IPS DF 19.7 (cell line): ENCODE data around the gene BRINP2.

Experiments
- DNase-seq: peaks from one replicate; pipeline ENCODE4 v3.0.0-alpha.2; 2013; ENCODE audit warnings: low read depth, low spot score

The BRINP2 gene

DNA sequence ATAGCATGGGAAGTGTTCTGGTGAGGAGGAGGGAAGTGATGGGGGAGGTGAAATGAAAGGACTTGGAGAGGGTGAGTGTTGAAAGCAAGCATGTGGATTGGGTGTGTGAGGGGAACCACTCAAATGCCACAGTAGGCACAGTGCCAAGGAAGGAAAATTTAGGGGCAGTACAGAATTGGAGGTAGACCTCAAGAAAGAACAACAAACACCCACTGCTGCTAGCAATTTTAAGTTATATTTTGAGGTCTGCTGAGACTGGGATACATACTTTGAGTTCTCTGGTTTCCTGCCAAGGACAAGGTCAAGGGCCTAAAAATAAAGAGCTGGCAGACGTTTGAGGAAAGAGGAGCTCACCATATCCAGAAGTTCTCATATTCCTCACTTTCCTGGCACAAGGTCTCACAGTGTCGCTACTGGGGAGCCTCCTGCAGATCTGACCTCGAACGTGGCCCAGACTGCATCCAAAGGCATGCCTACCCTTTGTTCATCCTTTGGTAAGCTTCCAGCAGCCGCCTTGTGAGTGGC is 104.0 kb downstream of the BRINP2 start:
- DNase-seq = no peak

DNA sequence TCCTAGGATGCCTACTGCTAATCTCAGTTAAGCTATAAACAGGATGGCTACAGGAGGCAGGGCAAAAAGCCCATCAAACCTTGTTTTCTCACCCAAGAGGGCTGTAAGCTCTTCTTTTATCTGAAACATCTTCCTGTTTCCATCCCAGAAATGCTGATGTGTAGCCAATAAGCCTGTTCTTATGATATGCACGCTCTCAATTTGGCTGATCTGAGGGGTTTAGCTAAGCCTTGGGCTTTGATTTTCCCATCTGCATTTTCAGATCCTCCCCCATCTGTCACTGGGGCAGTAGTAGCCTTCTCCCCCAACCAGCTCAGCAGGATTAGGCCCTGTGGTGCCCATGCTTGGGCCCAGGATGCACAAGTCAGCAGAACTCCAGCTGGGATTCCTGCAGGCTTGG is 105.0 kb downstream of the BRINP2 start:
- no peak for DNase-seq

DNA sequence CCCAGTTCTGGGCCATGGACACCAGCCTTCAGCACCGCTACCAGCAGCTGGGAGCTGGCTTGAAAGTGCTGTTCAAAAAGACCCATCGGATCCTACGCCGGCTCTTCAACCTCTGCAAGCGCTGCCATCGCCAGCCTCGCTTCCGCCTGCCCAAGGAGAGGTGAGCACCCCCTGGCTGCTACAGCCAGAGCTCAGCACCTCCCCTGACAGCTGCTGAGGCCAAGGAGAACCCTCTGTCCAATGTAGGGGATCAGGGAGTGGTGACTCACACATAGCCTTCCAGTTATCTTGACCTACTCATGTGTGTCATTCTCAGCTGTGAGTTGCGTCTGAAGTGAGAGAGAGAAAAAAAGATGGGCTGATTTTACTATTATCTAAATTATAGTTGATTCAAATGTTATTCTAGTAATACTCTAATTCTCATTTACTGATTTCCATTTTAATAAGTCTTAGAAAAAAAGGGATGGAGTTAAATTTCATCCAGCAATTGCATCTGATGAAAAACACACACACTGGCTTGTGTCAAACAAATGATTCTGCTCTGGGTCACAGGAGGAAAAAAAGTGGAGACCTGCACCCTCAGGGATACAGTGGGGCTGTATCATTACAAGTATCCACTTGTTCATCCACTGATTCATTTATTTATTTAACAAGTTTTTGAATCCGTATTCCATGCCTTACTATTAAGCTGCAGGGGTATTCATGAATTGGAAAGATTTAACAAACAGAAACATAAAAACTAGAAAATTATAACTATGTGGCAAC is 108.0 kb downstream of the BRINP2 start:
- no peak for DNase-seq

DNA sequence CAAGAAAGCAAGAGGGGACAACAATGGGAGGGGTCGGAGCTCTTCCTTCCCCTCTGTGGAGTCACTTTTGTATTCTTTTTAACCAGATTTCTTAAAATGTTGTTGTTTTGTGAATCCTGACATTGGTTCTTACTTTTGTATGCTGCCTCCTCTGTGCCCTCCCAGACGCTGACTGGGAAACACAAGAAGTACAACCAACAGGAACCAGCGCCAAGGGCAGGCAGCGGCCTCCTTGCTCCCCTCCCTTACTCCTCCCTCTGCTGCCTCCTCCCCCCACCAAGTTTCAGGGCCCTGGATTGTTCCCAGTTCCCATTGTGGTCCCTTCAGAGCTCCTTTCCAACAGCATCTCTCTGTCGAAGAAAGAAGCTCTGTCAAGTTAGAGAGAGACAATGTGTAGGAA is 111.1 kb downstream of the BRINP2 start:
- DNase-seq = no peak

DNA sequence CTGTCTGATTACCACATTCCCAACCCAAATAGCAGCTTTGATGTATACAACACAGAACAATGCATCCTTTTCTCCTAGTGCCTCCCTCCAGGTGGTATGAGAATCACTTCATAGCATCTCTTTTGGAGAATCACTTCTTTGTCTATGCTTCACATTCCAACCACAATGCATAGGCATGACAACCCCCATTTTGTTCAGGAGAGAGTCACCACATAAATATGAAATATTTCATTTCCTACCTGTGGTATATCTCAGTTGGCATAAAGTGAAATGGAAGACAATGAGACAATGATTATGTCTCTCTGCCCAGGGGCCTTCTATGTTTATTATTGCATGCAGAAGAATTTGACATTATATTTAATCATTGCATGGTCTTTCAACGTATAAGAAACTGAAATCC is 112.2 kb downstream of the BRINP2 start:
- no peak for DNase-seq

DNA sequence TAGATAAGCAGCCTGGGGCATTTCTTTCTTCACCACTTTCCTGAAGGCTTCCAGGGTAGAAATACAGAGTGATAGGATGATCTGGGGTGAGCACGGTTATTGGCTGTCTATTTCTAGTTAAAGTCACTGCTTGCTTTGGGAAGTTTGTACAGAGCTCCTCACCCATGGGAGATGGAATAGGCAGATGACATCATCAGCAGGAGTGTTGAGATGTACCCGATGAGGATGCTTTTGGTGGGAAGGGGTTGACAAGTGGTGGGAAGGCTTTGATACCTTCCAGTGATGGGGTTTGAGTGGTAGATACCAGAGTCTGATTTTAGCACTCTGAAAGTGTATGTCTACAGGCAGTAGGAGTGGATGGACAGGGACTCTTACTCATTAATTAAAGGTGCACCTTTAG is 112.6 kb downstream of the BRINP2 start:
- DNase-seq = no peak

DNA sequence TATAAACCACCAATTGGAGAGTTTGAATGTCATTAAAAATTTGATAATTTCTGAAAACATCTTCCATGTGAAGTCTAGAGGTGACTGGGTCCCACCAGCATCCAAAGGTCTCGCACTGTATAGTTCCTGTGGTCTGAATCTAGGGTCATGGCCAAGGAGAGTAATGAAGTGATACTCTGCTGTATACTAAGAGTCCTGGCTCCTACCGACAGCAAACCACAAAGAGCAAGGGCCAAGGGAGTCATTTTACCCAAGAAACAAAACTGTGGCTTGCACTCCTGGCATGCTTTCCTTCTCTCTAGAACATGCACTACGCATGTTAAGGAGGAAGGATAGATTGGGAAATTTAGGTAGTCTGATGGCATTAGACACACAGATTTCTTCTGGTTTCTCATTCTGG is 115.6 kb downstream of the BRINP2 start:
- no peak for DNase-seq

DNA sequence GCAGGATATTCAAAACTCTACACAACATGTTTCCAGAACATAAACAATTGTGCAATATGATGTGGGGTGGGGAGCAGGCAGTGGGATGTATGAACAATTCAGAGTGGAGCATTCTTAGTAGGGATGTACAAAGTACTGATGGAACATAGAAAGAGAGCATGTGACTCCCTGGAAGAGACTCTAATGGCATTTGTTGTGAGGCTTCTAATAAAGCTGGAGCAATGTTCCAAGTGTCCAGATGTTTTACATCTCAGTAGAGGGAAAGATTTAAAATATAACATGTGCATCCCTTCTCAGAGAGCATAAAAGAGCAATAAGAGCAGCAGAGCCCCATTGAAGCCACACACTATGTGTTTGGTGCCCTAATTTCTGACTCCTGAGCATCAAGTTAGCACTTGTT is 116.5 kb downstream of the BRINP2 start:
- DNase-seq = no peak

DNA sequence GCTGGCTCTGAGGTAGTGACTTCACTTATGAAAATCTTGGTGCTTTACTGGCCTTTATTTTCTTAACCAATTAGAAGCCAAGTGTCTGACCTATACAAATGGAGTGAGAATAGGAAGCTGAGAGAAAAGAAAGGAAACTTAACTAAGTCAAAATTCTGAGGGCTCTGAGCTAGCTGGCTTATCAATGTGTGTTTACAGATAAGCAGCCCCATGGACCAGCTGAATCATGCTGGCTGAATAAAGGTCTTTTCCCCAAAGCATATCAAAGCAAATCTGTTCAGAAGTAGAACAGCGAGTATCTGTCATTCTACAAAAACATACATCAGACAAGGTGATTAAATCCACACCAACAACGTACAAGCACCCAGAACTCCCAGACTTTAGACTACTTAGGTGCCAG is 117.2 kb downstream of the BRINP2 start:
- no peak for DNase-seq

DNA sequence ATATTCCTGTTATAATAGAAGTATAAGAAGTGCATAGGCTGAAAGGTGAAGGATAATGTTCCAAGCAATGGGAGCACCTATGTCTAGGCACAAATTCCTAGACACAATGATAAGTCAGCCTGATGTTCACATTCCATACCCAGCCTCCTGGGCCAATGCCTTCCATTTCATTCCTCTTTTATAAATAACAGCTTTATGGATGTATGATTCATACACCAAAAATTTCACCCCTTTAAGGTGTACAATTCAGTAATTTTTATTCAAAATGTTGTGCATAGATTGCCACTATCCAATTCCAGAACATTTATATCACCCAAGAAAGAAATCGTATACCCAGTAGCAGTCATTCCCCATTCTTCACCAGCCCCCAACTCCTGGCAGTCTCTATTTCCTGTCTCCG is 118.8 kb downstream of the BRINP2 start:
- DNase-seq = no peak

DNA sequence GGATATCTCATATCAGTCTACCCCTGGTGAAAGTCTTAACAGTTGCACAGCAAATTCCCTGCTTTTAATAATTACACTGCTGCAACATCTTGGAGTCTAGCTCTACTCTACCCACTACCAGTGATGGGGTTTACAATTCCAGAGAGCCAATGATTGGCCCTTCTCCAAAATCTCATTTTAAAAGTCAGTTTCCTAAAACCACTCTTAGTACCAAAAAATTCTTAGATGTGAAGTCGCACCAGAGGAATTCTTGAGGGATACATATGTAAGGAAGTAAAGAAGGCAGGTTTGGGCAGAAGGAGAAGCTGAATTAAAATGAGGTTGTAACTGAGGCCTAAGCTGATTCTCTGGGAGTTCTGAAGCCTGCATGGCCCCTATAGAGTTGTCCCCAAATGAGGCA is 129.7 kb downstream of the BRINP2 start:
- DNase-seq = no peak

DNA sequence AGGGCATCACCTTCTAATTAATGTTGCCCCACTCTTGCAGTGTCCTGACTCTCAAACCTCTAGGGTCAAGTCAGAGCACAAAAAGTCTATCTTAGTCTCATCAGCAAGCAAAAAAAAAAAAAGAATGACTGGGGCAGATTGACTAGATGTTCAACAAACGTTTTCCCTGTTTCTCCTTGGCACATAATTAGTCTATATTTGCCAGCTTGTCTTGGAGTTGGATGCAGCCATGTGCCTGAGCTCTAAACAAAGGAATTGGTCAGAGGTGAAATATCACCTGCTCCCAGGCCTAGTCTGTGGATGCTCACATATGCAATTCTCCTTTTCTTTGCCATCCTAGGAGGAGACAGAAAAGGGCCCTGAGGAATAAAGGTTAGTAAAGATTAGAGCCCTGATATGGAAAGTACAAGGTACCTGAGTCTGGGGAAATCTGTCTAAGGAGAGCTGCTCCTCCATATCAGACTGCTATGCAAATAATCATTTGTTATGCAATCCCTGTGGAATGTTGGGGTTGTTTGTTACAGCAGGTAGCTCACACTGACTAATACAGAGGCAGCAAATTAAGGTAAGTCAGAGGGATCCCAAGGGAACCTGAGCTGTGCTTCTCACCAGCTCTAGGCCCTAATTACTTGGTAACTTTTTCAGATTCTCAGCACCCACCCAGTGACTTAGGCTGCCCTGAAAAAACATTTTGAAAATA is 130.8 kb downstream of the BRINP2 start:
- no peak for DNase-seq

DNA sequence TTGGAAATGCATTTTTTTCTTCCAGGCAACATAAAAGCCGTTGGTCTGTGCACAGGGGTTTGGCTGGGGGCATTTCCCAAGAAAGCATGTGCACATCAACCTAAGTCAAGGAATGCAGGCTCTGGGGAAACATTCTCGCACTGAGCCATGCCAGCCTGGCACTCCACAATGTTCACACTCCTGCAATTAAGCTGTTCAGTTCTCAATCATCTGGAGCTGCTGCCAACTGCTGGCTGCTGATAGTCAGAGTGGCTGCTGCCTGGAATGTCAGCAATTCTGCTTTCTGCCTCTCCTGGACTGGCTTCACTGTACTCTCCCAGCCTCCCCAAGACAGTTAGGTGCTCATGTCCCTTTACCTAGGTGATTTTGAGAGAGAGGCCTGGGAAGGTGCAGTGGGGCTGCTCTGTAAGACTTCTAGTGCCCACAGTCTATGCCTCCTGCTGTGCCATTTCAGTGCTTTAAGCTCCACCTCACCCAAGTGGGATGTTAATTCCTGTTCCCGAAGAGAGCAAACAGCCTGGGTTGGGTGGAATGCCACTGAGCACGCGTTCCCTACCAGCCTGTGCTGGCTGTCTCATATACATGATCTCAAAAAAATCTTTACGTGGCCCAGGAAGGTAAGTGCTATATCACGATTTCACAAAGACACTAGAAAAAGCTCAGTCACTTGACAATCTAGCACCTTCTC is 131.7 kb downstream of the BRINP2 start:
- DNase-seq = no peak

DNA sequence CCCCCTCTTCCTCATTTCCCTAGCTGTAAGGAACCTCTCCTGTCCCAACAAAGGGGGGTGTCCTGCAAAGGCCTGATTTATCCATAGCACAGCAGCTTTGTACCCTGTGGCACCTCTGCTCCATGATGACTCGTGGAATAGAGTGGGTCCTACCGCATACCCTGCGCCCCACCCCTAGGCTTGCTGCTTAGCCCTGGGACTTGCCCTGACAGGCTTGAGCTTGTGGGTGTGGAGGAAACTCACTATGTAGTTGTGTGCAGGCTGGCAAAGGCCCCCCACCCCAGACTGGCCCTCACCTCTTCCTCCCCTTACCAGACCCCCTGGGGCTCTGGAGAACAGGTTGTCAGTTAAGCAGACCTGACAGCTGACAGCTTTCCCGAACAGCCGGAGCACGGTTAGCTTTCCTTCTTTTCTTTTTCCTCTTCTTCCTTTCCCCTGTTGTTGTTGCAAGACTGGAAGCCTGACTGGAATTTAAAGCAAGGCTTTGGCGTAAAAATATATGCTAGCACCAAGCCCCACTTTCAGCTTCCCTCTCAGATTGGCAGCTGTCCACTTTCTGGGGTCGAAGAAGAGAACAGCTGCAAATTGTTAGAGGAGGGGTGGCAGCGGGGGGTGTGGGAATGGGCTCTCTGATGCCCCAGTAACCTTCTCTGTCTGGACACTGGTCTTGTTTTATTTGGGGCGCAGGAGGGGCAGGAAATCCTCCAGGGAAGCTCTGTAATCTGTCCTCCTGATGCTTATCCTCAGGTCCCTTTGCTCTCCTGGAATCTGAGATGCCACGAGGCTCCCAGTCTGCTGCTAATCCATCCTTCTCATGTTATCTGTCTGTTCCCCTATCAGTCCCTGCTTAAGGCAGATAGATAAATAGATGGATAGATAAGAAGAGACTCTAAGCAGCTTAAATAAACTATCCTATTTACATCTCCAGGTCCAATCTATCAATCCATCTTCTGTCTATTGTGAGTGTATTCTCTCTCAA is 134.6 kb downstream of the BRINP2 start:
- no peak for DNase-seq

DNA sequence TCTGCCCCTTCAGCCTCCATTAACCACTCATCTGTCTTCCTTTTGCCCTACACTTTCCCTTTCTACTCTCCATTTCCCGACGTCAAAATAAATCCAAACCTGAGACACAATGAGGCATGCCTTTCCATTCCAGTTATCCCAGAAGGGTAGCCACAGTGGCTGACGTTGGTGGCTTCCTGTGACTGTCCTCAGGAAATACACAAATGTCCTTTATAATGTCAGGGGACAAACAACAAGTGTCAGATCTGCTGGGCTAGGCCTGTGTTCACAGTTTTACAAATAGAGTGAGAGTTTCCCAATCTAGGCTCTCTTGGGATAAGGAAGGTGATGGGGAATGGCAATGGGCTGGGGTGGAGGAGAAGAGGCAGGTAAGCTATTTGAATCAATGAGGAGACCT is 135.3 kb downstream of the BRINP2 start:
- DNase-seq = no peak

DNA sequence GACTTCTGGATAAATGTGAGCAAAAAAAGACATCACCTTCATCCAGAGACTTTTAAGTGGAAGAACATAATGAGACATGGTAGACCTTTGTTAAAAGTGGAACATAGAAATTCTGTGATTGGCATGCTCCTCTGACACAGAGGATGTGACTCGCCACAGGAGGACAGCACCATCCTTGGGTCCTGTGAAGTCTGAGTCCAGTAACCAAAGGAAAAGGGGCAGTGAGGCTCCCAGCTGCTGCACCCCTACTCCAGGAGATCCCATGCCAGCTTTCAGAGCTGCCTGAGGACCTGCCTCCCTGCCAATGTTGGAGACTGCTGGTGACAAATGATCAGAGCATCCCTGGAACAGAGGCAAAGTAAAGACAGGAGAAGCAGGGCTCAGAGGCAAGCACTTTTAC is 136.2 kb downstream of the BRINP2 start:
- no peak for DNase-seq

DNA sequence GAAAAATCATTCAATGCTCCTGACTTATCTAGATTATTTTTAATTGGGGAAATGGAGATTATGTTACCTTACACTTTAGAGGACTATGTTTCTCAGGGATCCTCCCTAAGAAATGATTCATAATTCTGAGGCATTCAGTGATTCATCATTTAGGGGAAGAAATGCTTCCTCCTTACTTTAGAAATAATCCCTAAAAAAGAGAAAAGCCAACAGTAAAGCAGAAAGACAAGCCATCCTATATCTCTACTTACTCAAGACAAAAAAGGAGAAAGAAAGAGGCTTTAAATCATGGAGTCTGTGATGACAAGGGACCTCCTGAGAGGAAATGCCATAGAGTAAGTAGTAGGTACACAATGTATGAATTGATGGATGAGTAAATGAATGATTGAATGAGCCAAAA is 137.0 kb downstream of the BRINP2 start:
- DNase-seq = no peak

DNA sequence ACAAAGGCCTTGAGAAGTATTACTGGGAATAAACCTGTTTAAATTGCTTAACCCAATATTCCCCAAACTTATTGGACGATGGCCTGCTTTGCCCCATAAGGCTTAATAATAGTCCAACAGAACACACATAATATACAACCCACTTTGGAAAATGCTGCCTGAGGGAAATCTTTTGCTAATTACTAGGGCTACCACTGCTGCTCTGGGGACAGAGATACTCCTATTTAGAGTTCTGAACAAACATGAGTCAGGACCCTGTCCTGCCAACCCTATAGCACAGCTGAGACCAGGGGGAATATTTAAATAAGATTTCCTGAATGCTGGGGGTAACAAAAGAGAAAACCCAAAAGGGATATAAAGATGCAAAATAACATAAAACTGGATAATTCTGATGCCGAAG is 139.1 kb downstream of the BRINP2 start:
- no peak for DNase-seq

DNA sequence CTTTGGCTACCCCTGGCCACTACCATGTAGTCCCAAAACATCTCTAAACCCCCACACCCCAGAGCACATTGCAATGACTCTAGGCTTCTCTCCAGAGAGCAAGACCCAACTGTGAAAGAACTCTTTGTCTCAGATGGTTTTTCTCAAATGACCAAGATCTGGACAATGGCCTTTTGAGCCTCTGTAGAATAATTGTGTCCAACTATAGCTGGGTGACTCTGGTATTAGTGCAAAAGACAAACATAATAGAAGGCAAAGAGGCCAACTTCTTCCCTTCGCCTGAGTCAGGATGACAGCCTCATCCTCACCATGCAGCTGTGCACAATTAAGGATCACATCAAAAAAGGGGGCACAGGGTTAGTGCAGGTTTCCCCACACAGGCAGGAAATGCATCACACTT is 139.6 kb downstream of the BRINP2 start:
- DNase-seq = no peak

DNA sequence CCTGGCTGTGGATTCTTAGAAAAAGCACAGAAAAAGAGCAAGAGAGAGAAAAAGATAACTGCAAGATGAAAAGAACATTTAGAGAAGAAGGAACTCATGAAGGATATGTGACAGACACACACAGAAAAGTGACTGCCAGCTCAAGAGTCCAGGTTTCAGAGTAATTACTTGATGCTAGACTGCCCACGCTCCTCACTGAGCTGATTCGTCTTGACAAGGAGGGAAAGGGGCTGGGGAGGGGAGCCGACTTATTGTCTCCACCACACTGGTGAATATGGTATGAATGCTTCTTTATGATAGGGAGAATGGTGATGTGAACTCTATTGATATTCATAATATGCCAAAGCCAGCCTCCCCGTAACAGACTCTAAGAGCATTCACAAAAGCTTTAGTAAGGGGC is 140.4 kb downstream of the BRINP2 start:
- no peak for DNase-seq

DNA sequence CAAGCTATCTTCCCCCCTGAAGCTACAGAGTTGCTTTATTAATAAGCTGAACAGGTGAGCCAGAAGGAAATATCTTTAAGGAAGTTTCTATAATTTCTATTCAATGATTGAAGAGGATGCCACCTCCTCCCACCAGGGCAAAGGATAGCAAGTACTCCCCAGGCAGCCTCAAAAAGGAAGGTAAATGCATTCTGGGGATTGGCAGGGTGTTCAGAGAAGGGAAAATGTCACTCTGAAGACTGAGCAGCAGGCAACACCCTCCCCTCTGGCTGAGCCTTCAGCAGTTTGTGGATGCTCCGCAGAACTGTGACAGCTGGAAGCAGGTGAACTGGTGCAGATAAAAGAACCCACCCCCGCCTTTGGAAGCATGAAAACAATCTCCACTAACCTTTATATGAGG is 140.8 kb downstream of the BRINP2 start:
- DNase-seq = no peak

DNA sequence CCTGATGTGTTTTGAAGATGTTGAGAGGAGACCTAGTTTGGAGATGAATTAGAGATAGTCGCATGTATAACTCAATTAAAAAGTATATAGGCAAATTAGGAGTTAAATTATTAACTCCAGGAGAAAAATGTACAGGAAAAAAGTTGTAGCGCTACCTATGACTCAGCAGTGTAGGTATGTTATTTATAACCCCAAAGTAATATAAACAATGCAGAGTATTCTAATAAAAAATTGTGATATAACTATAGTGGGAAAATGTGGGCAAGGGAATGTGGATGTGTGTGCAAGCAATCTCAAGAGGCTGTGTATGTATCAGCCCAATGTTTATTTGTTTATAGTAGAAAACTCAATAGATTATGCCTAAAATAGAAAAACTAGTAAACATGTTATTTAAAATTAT is 144.5 kb downstream of the BRINP2 start:
- DNase-seq = no peak
